CD14-positive monocyte (primary cell): ENCODE measurements around the gene XPO5. TPM values are rescaled to one million over a fixed set of nuclear protein-coding genes. Genes with fewer than 3 reads are reported as not detected.

Source experiments
- DNase-seq, 3 donors: peaks; one replicate each; pipeline ENCODE4 v3.0.0-alpha.2; 2011 to 2022
- H2AFZ ChIP-seq: 2 replicates; pipeline ENCODE4 v1.6.0; 2012; ENCODE audit warnings: mild to moderate bottlenecking, low read depth, low read length, inconsistent platforms; ENCODE audit not compliant: insufficient read depth, poor library complexity, severe bottlenecking
- H3K27ac ChIP-seq, 2 donors: 1 replicate in 1 of 2; 2 replicates in 1 of 2; pipeline ENCODE4 v1.5.1; 2012 to 2013; ENCODE audit warnings: low read length in 2 of 2, control low read depth in 1 of 2, inconsistent platforms in 1 of 2, low read depth in 1 of 2, mild to moderate bottlenecking in 1 of 2
- H3K27me3 ChIP-seq, 2 donors: one replicate each; pipeline versions ENCODE4 v1.6.0 to v1.6.1; 2011 to 2013; ENCODE audit warnings: low read length in 2 of 2; ENCODE audit not compliant: control insufficient read depth in 2 of 2, insufficient read depth in 2 of 2
- H3K36me3 ChIP-seq, 2 donors: replicated peaks in 1 of 2; 1 replicate in 1 of 2; 2 replicates in 1 of 2; pipeline versions ENCODE4 v1.5.1 to v1.6.1; 2012 to 2013; ENCODE audit warnings: low read length in 2 of 2, control low read depth in 1 of 2, inconsistent platforms in 1 of 2, mild to moderate bottlenecking in 1 of 2; ENCODE audit not compliant: insufficient read depth in 2 of 2, control insufficient read depth in 1 of 2
- H3K4me1 ChIP-seq, 2 donors: 1 replicate in 1 of 2; 2 replicates in 1 of 2; pipeline versions ENCODE4 v1.5.1 to v1.6.1; 2012 to 2013; ENCODE audit warnings: low read length in 2 of 2, control low read depth in 1 of 2, inconsistent platforms in 1 of 2, mild to moderate bottlenecking in 1 of 2, moderate library complexity in 1 of 2; ENCODE audit not compliant: insufficient read depth in 2 of 2, control insufficient read depth in 1 of 2
- H3K4me2 ChIP-seq: replicated peaks from 2 replicates; pipeline ENCODE3; 2012; ENCODE audit warnings: low read length, moderate library complexity, mild to moderate bottlenecking; ENCODE audit not compliant: poor library complexity, severe bottlenecking; ENCODE audit errors: extremely low read depth
- H3K4me3 ChIP-seq, 3 experiments: fragments of 200-600 bp in 1 of 3; sonication (generic) in 1 of 3; replicated peaks in 1 of 3; 1 replicate in 2 of 3; 2 replicates in 1 of 3; pipeline ENCODE4 v1.5.1; 2011 to 2013; ENCODE audit warnings: low read length in 3 of 3, mild to moderate bottlenecking in 3 of 3, control low read depth in 2 of 3, low read depth in 2 of 3, inconsistent platforms in 1 of 3, moderate library complexity in 1 of 3
- H3K79me2 ChIP-seq: 2 replicates; pipeline ENCODE4 v1.6.0; 2012; ENCODE audit warnings: mild to moderate bottlenecking, control low read depth, inconsistent platforms, low read length, moderate library complexity; ENCODE audit not compliant: insufficient read depth
- H3K9ac ChIP-seq: 2 replicates; pipeline ENCODE4 v1.6.0; 2017; ENCODE audit warnings: low read length, mild to moderate bottlenecking; ENCODE audit not compliant: insufficient read depth, poor library complexity, severe bottlenecking
- H3K9me3 ChIP-seq, 2 donors: replicated peaks in 1 of 2; 1 replicate in 1 of 2; 2 replicates in 1 of 2; pipeline versions ENCODE4 v1.5.1 to v1.6.1; 2012 to 2013; ENCODE audit warnings: low read length in 2 of 2, control low read depth in 1 of 2; ENCODE audit not compliant: control insufficient read depth in 1 of 2, insufficient read depth in 1 of 2
- H4K20me1 ChIP-seq: 2 replicates; pipeline ENCODE4 v1.6.0; 2012; ENCODE audit warnings: mild to moderate bottlenecking, low read length, control low read depth, moderate library complexity; ENCODE audit not compliant: insufficient read depth
- H3K27ac Mint-ChIP-seq, 7 donors: one replicate each; pipeline ENCODE4 v1.8.0; 2020; ENCODE audit warnings: mild to moderate bottlenecking in 7 of 7, mixed read lengths in 7 of 7, moderate library complexity in 6 of 7, inconsistent platforms in 2 of 7
- H3K27me3 Mint-ChIP-seq, 3 donors: one replicate each; pipeline ENCODE4 v1.8.0; 2021 to 2022; ENCODE audit warnings: low read depth in 3 of 3, mild to moderate bottlenecking in 3 of 3, mixed read lengths in 3 of 3, moderate library complexity in 3 of 3, inconsistent platforms in 1 of 3
- H3K36me3 Mint-ChIP-seq, 2 donors: one replicate each; pipeline ENCODE4 v1.8.0; 2020; ENCODE audit warnings: mixed read lengths in 2 of 2, inconsistent platforms in 1 of 2, mild to moderate bottlenecking in 1 of 2
- H3K4me1 Mint-ChIP-seq: one replicate; pipeline ENCODE4 v1.8.0; 2020; ENCODE audit warnings: mild to moderate bottlenecking, mixed read lengths
- H3K4me3 Mint-ChIP-seq, 2 donors: one replicate each; pipeline ENCODE4 v1.8.0; 2020; ENCODE audit warnings: mild to moderate bottlenecking in 2 of 2, mixed read lengths in 2 of 2, moderate library complexity in 1 of 2
- H3K9me3 Mint-ChIP-seq, 7 donors: one replicate each; pipeline ENCODE4 v1.8.0; 2020 to 2022; ENCODE audit warnings: mixed read lengths in 7 of 7, mild to moderate bottlenecking in 6 of 7, moderate library complexity in 6 of 7, inconsistent platforms in 2 of 7
- whole genome bisulfite sequencing: methylation state at CpG from one replicate; pipeline ENCODE4 v1.1.5; 2013; ENCODE audit warnings: missing lambda C conversion rate; ENCODE audit not compliant: insufficient coverage; 5-methylcytosine and 5-hydroxymethylcytosine counted together
- intact Hi-C, 2 donors: fragments of 100-400 bp; cut with micrococcal nuclease; formaldehyde crosslinking; loops; one replicate each; pipeline versions ENCODE4 v1.15.0 to v1.15.1; 2023
- polyA plus RNA-seq, 3 donors: library from polyadenylated mRNA; depleted of rRNA in 1 of 3; unstranded in 2 of 3; stranded (reverse) in 1 of 3; fragments of 300-500 nt in 2 of 3; fragments of >200 nt in 1 of 3; fragmentation: Illumina TruSeq in 2 of 3; gene quantifications; 1 replicate in 2 of 3; 2 replicates in 1 of 3; pipeline ENCODE4 v1.2.3, GENCODE V29; 2012 to 2021
- TF ChIP-seq, protein P1 (sequence below): fragments of 200-600 bp; IDR thresholded peaks from one replicate; pipeline ENCODE4 v1.8.0; 2022; ENCODE audit warnings: antibody characterized with exemption, mild to moderate bottlenecking

Gene XPO5
- polyA plus RNA-seq, 3 donors: 8.0 to 17.5 (median 13.8) TPM

DNA sequence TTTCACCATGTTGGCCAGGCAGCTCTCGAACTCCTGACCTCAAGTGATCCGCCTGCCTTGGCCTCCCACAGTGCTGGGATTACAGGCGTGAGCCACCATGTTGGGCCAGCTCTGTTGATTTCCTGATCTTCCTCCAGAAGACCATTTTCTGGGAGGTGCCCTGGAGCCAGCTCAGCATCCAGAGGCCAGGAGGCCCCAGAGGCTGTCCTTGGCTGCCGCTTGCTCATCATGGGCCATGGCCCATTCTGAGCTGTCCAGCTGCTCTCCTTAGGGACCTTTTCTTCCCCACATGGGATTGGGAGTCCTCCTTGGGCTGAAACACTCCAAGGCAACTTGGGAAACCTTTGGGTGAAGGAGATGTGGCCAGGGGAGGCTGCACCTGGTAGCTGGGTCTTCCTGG, 81.1 kb downstream of the XPO5 start:
- H3K27me3 Mint-ChIP-seq: peaks cover 0 to 4% (median 0%) of the 10 kb centered on the region in 3 donors
- peaks cover 36 to 45% of the 10 kb centered on the region in 2 donors for H3K36me3 Mint-ChIP-seq
- Histone ChIP-seq H3K36me3 (peaks cover 32 to 71% of the 10 kb centered on the region in 2 donors), H4K20me1 (peaks cover 44% of the 10 kb centered on the region), H3K27ac (no peak overlapping the region), H3K79me2 (no peaks in the 10 kb centered on the region), H3K4me2 (no peak overlapping the region), H3K9me3 (no peaks in the 10 kb centered on the region), H3K4me3 (no peak overlapping the region), H3K4me1 (no peaks in the 10 kb centered on the region), H3K27me3 (no peaks in the 10 kb centered on the region), H3K9ac (no peak overlapping the region), H2AFZ (no peak overlapping the region)
- WGBS: 97% methylated on average over 4 of the region's 4 CpGs
- no peak for DNase-seq
- no peaks in the 10 kb centered on the region for H3K9me3 Mint-ChIP-seq
- H3K27ac Mint-ChIP-seq: peak overlapping the region in 3 of 7 donors; percentile 26 to 76 (median 63)
- H3K4me3 Mint-ChIP-seq: no peak overlapping the region
- H3K4me1 Mint-ChIP-seq: peaks cover 8% of the 10 kb centered on the region
- TF ChIP-seq, protein P1, sequence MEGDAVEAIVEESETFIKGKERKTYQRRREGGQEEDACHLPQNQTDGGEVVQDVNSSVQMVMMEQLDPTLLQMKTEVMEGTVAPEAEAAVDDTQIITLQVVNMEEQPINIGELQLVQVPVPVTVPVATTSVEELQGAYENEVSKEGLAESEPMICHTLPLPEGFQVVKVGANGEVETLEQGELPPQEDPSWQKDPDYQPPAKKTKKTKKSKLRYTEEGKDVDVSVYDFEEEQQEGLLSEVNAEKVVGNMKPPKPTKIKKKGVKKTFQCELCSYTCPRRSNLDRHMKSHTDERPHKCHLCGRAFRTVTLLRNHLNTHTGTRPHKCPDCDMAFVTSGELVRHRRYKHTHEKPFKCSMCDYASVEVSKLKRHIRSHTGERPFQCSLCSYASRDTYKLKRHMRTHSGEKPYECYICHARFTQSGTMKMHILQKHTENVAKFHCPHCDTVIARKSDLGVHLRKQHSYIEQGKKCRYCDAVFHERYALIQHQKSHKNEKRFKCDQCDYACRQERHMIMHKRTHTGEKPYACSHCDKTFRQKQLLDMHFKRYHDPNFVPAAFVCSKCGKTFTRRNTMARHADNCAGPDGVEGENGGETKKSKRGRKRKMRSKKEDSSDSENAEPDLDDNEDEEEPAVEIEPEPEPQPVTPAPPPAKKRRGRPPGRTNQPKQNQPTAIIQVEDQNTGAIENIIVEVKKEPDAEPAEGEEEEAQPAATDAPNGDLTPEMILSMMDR: no peak
- intact Hi-C loops: no loop called here

DNA sequence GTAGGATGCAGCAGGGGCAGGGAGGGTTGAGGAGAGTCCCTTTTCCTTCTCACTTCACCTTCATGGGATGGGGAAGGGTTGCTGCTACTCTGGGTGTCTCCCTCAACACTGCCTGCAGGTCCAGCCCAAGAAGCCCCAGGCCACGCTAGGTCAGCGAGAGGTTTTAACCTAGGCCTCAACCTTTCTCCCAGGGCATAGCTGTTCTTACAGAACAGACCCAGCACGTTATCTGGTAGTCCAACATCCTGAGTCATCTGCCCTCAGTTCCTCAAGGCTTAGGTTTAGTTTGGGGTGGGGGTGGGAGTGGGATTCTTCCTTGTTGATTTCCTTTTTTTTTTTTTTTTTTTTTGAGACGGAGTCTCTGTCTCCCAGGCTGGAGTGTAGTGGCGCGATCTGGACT, 81.5 kb downstream of the XPO5 start:
- Mint-ChIP-seq H3K27me3 (peaks cover 0 to 4% (median 0%) of the 10 kb centered on the region in 3 donors), H3K4me1 (peaks cover 8% of the 10 kb centered on the region), H3K4me3 (no peak overlapping the region), H3K36me3 (peaks cover 32 to 43% of the 10 kb centered on the region in 2 donors), H3K27ac (no peak overlapping the region), H3K9me3 (no peaks in the 10 kb centered on the region)
- H3K9ac ChIP-seq: no peak overlapping the region
- H3K4me2 ChIP-seq: no peak overlapping the region
- no peaks in the 10 kb centered on the region for H3K27me3 ChIP-seq
- WGBS: 100% methylated on average over 2 of the region's 6 CpGs
- intact Hi-C loops: no loop called here
- H3K36me3 ChIP-seq: peaks cover 32 to 71% of the 10 kb centered on the region in 2 donors
- no peak overlapping the region for H2AFZ ChIP-seq
- H4K20me1 ChIP-seq: peaks cover 48% of the 10 kb centered on the region
- DNase-seq: no peak
- H3K4me1 ChIP-seq: no peaks in the 10 kb centered on the region
- TF ChIP-seq, protein P1: no peak
- no peak overlapping the region for H3K27ac ChIP-seq
- no peak overlapping the region for H3K4me3 ChIP-seq
- no peaks in the 10 kb centered on the region for H3K79me2 ChIP-seq
- no peaks in the 10 kb centered on the region for H3K9me3 ChIP-seq
